MCF 10A (cell line): ENCODE measurements around the gene PLXNA3. TPM values are rescaled to one million over a fixed set of nuclear protein-coding genes. Genes with fewer than 3 reads are reported as not detected.

Source experiments
- BruUV-seq: library from RNA; stranded (reverse); fragments of 400-500 nt; replicated peaks from 2 replicates; lab custom pipeline; 2021; lab: Mats Ljungman, UMichigan
- CTCF ChIA-PET: fragments of 300-600 bp; sonication (Branson Sonifier 250); formaldehyde crosslinking; extraction: SDS; loops from one replicate; lab custom pipeline; 2021; ENCODE audit warnings: antibody characterized with exemption, inconsistent platforms; lab: Yijun Ruan, JAX
- POLR2A ChIA-PET: fragments of 300-600, 350-650 bp; sonication (Branson Sonifier 250); formaldehyde crosslinking; extraction: SDS; loops from one replicate; lab custom pipeline; 2020; ENCODE audit warnings: antibody characterized with exemption, inconsistent platforms; lab: Yijun Ruan, JAX
- DNase-seq: peaks from one replicate; pipeline ENCODE4 v3.0.0-alpha.2; 2018; ENCODE audit not compliant: unreplicated experiment
- H3K27ac Mint-ChIP-seq: one replicate; pipeline ENCODE4 v1.8.0; 2022; ENCODE audit warnings: mild to moderate bottlenecking, low read depth, mixed read lengths; ENCODE audit not compliant: unreplicated experiment
- H3K27me3 Mint-ChIP-seq: one replicate; pipeline ENCODE4 v1.8.0; 2022; ENCODE audit warnings: mixed read lengths; ENCODE audit not compliant: insufficient read depth, unreplicated experiment
- H3K36me3 Mint-ChIP-seq: one replicate; pipeline ENCODE4 v1.8.0; 2022; ENCODE audit warnings: mild to moderate bottlenecking, moderate library complexity, mixed read lengths; ENCODE audit not compliant: insufficient read depth, unreplicated experiment
- H3K4me1 Mint-ChIP-seq: one replicate; pipeline ENCODE4 v1.8.0; 2022; ENCODE audit warnings: mixed read lengths; ENCODE audit not compliant: insufficient read depth, unreplicated experiment
- H3K4me3 Mint-ChIP-seq: one replicate; pipeline ENCODE4 v1.8.0; 2022; ENCODE audit warnings: mild to moderate bottlenecking, moderate library complexity, mixed read lengths; ENCODE audit not compliant: unreplicated experiment
- H3K9me3 Mint-ChIP-seq: one replicate; pipeline ENCODE4 v1.8.0; 2022; ENCODE audit warnings: mixed read lengths; ENCODE audit not compliant: unreplicated experiment
- CTCF ChIP-seq: fragments of 200-600 bp; IDR thresholded peaks from one replicate; pipeline ENCODE4 v1.8.0; 2022; ENCODE audit warnings: antibody characterized with exemption, mild to moderate bottlenecking; ENCODE audit not compliant: unreplicated experiment
- intact Hi-C: fragments of 100-400 bp; cut with micrococcal nuclease; formaldehyde crosslinking; loops from 2 replicates; pipeline ENCODE4 v1.14.1; 2022
- total RNA-seq: library from RNA; stranded (reverse); gene quantifications from 2 replicates; pipeline ENCODE4 v1.2.3, GENCODE V29; 2022

PLXNA3 gene
- total RNA-seq, 1 experiment from 2014 or later: 48.0 TPM

- H3K27me3 Mint-ChIP-seq: peaks cover 13% of the 10 kb centered on the region
- H3K9me3 Mint-ChIP-seq: no peaks in the 10 kb centered on the region
- no peak overlapping the region for H3K27ac Mint-ChIP-seq
- H3K4me1 Mint-ChIP-seq: no peaks in the 10 kb centered on the region
- peaks cover 38% of the 10 kb centered on the region for H3K36me3 Mint-ChIP-seq
- intact Hi-C loops: no loop called here
- no peak overlapping the region for H3K4me3 Mint-ChIP-seq
- no peak for TF ChIP-seq CTCF
- ChIA-PET POLR2A (no interaction called here), CTCF (no interaction called here)
- BruUV-seq: no TSS peak
- DNase-seq: no peak
Measured at GRCh38 chrX:154470434-154470833, 12.4 kb downstream of the PLXNA3 start.

- H3K9me3 Mint-ChIP-seq: no peaks in the 10 kb centered on the region
- H3K4me1 Mint-ChIP-seq: no peaks in the 10 kb centered on the region
- intact Hi-C loops: no loop called here
- no peak for DNase-seq
- TF ChIP-seq CTCF: no peak
- H3K27me3 Mint-ChIP-seq: peaks cover 13% of the 10 kb centered on the region
- no peak overlapping the region for H3K27ac Mint-ChIP-seq
- peaks cover 35% of the 10 kb centered on the region for H3K36me3 Mint-ChIP-seq
- CTCF ChIA-PET: no interaction called here
- no peak overlapping the region for H3K4me3 Mint-ChIP-seq
- BruUV-seq: no TSS peak
- POLR2A ChIA-PET: no interaction called here
Measured at GRCh38 chrX:154470914-154471568, 13.0 kb downstream of the PLXNA3 start.

- POLR2A ChIA-PET: no interaction called here
- Mint-ChIP-seq H3K9me3 (no peaks in the 10 kb centered on the region), H3K4me1 (no peaks in the 10 kb centered on the region), H3K36me3 (peaks cover 35% of the 10 kb centered on the region), H3K4me3 (no peak overlapping the region), H3K27ac (no peak overlapping the region), H3K27me3 (peaks cover 13% of the 10 kb centered on the region)
- CTCF ChIA-PET: interaction anchor here (0.8 kb wide), 1 partner anchor 115 kb away, joined by 3 read pairs; no protein-coding TSS in a partner anchor
- DNase-seq: no peak
- no peak for TF ChIP-seq CTCF
- intact Hi-C loops: no loop called here
- BruUV-seq: no TSS peak
Measured at GRCh38 chrX:154471839-154472684, 14.0 kb downstream of the PLXNA3 start.
